K562 (cell line): ENCODE measurements around the gene ZACN. TPM values are rescaled to one million over a fixed set of nuclear protein-coding genes. Genes with fewer than 3 reads are reported as not detected.

Experiments used
- ATAC-seq: fragments of 200-7000 bp; cut with Tn5 transposase; 3 replicates; pipeline ENCODE4 v1.9.1; 2020; ENCODE audit warnings: moderate library complexity
- BruUV-seq: library from RNA; stranded (reverse); fragments of 400-500 nt; replicated peaks from 2 replicates; lab custom pipeline; 2021; lab: Mats Ljungman, UMichigan
- CTCF ChIA-PET: fragments of 300-600 bp; formaldehyde crosslinking; extraction: SDS; loops from one replicate; lab custom pipeline; 2021; ENCODE audit warnings: low intra/inter-chr PET ratio; lab: Yijun Ruan, JAX
- POLR2A ChIA-PET: fragments of 300-600, 350-650 bp; sonication (Branson Sonifier 250); formaldehyde crosslinking; extraction: SDS; loops from one replicate; lab custom pipeline; 2021; ENCODE audit warnings: antibody characterized with exemption, inconsistent platforms; lab: Yijun Ruan, JAX
- DNase-seq, 4 experiments: peaks; one replicate each; pipeline versions ENCODE4 v3.0.0 to v3.0.0-alpha.2; 2011 to 2018; ENCODE audit warnings: low spot score in 3 of 4, mixed read lengths in 3 of 4; ENCODE audit errors: extremely low read depth in 1 of 4
- FAIRE-seq: peaks from 2 replicates; lab custom pipeline; 2011; peaks lifted over from hg19 to GRCh38; lab: Jason Lieb, UNC
- H2AFZ ChIP-seq: 2 replicates; pipeline ENCODE4 v1.6.0; 2011; ENCODE audit warnings: low read depth, low read length, control low read depth, inconsistent platforms
- H3K27ac ChIP-seq: fragments of 200-600 bp; 3 replicates; pipeline ENCODE4 v1.8.0; 2011; ENCODE audit warnings: low read depth, mild to moderate bottlenecking, control low read depth, inconsistent platforms, low read length, moderate library complexity, mixed read lengths; ENCODE audit errors: extremely low read depth
- H3K27me3 ChIP-seq, 2 experiments: fragments of 300-600 bp in 1 of 2; 2 replicates in 1 of 2; 3 replicates in 1 of 2; pipeline versions ENCODE4 v1.6.0 to v1.8.0; 2011; ENCODE audit warnings: inconsistent platforms in 2 of 2, low read length in 2 of 2, mild to moderate bottlenecking in 1 of 2, mixed read lengths in 1 of 2, moderate library complexity in 1 of 2; ENCODE audit not compliant: control insufficient read depth in 2 of 2, insufficient read depth in 2 of 2
- H3K36me3 ChIP-seq: fragments of 300-600 bp; 3 replicates; pipeline ENCODE4 v1.8.0; 2011; ENCODE audit warnings: mild to moderate bottlenecking, low read length, inconsistent platforms; ENCODE audit not compliant: control insufficient read depth, insufficient read depth
- H3K4me1 ChIP-seq, 2 experiments: fragments of 200-600 bp in 1 of 2; replicated peaks in 1 of 2; 2 replicates in 1 of 2; 3 replicates in 1 of 2; pipeline versions ENCODE4 v1.5.1 to v1.8.0; 2011; ENCODE audit warnings: inconsistent platforms in 2 of 2, low read length in 2 of 2, mild to moderate bottlenecking in 1 of 2, mixed read lengths in 1 of 2, moderate library complexity in 1 of 2; ENCODE audit not compliant: control insufficient read depth in 2 of 2, insufficient read depth in 2 of 2
- H3K4me2 ChIP-seq: 2 replicates; pipeline ENCODE4 v1.6.1; 2011; ENCODE audit warnings: low read length, control low read depth, inconsistent platforms, mixed read lengths; ENCODE audit not compliant: insufficient read depth
- H3K4me3 ChIP-seq: fragments of 200-600 bp; sonication (generic), shearing (Covaris generic); 2 replicates; pipeline ENCODE4 v1.5.1; 2016; ENCODE audit warnings: control low read depth, inconsistent platforms
- H3K79me2 ChIP-seq: fragments of 200-600 bp; 3 replicates; pipeline ENCODE4 v1.8.0; 2011; ENCODE audit warnings: low read length, inconsistent platforms; ENCODE audit not compliant: control insufficient read depth, insufficient read depth
- H3K9ac ChIP-seq, 2 experiments: 2 replicates each; pipeline versions ENCODE4 v1.6.0 to v1.6.1; 2011; ENCODE audit warnings: low read depth in 2 of 2, low read length in 2 of 2, control low read depth in 1 of 2, inconsistent platforms in 1 of 2, mild to moderate bottlenecking in 1 of 2, mixed read lengths in 1 of 2; ENCODE audit not compliant: insufficient read depth in 1 of 2
- H3K9me1 ChIP-seq: one replicate; pipeline ENCODE4 v1.6.0; 2011; ENCODE audit warnings: inconsistent platforms, mild to moderate bottlenecking, low read length, moderate library complexity; ENCODE audit not compliant: control insufficient read depth, insufficient read depth
- H3K9me3 ChIP-seq: replicated peaks from 2 replicates; pipeline ENCODE4 v1.5.1; 2011; ENCODE audit warnings: low read depth, low read length, inconsistent platforms; ENCODE audit not compliant: control insufficient read depth, insufficient read depth
- H4K20me1 ChIP-seq: replicated peaks from 2 replicates; pipeline ENCODE4 v1.6.1; 2011; ENCODE audit warnings: low read length, inconsistent platforms, mixed read lengths; ENCODE audit not compliant: control insufficient read depth, insufficient read depth
- AFF1 ChIP-seq, 2 experiments: fragments of 450-650 bp; IDR thresholded peaks; 2 replicates each; pipeline ENCODE4 v1.6.1; 2018; ENCODE audit warnings: mild to moderate bottlenecking in 2 of 2, low read depth in 1 of 2; ENCODE audit not compliant: partially characterized antibody in 2 of 2
- BCL6 ChIP-seq: fragments of 250-450 bp; sonication (Bioruptor Pico); IDR thresholded peaks from 2 replicates; pipeline ENCODE4 v1.4.0; 2020
- CBFA2T2 ChIP-seq: fragments of 450-650 bp; conservative IDR thresholded peaks from 2 replicates; pipeline ENCODE4 v1.6.1; 2017; ENCODE audit warnings: mild to moderate bottlenecking
- HDAC1 ChIP-seq, 2 experiments: fragments of 450-650 bp; IDR thresholded peaks; 2 replicates each; pipeline ENCODE4 v1.6.1; 2016 to 2017; ENCODE audit warnings: inconsistent platforms in 1 of 2, mild to moderate bottlenecking in 1 of 2, moderate library complexity in 1 of 2
- HOXB6 ChIP-seq: fragments of 250-450 bp; sonication (Bioruptor Pico); IDR thresholded peaks from 2 replicates; pipeline ENCODE4 v1.5.1; 2022; ENCODE audit warnings: mild to moderate bottlenecking, borderline replicate concordance
- MYC ChIP-seq, 2 experiments: fragments of 250-450 bp in 1 of 2; sonication (Bioruptor Pico) in 1 of 2; IDR thresholded peaks; 2 replicates each; pipeline versions ENCODE4 v1.5.1 to v1.6.1; 2012 to 2021; ENCODE audit warnings: low read depth in 2 of 2, borderline replicate concordance in 1 of 2, improper control_type of control experiment in 1 of 2, low read length in 1 of 2, mild to moderate bottlenecking in 1 of 2, moderate library complexity in 1 of 2
- SIN3B ChIP-seq: fragments of 450-650 bp; IDR thresholded peaks from 2 replicates; pipeline ENCODE4 v1.6.1; 2017; ENCODE audit warnings: low read depth, mild to moderate bottlenecking, moderate library complexity
- SRSF7 ChIP-seq: fragments of 200-400 bp; formaldehyde crosslinking; optimal IDR thresholded peaks from 2 replicates; pipeline ENCODE3; 2017; ENCODE audit warnings: mild to moderate bottlenecking, low read depth, low read length
- ZNF395 ChIP-seq: fragments of 200-800 bp; sonication (Bioruptor generic); IDR thresholded peaks from 2 replicates; pipeline ENCODE4 v1.6.1; 2017; ENCODE audit warnings: missing genetic modification characterization, missing compliant biosample characterization
- ZNF561 ChIP-seq: fragments of 450-650 bp; formaldehyde crosslinking; conservative IDR thresholded peaks from 2 replicates; pipeline ENCODE4 v1.4.0; 2020; ENCODE audit warnings: mild to moderate bottlenecking, moderate library complexity
- WGBS: fragments of 100-300 bp; shearing (Covaris generic); methylation state at CpG from one replicate; pipeline ENCODE4 v1.1.6; 2016; ENCODE audit warnings: low coverage, mixed read lengths; ENCODE audit not compliant: insufficient coverage; ENCODE audit errors: missing lambda C conversion rate; 5-methylcytosine and 5-hydroxymethylcytosine counted together
- in situ Hi-C: fragments of 300-500 bp; cut with MboI; formaldehyde crosslinking; loops from 4 replicates; pipeline ENCODE4 v1.15.0; 2018; ENCODE audit warnings: inconsistent platforms, mixed read lengths
- intact Hi-C: fragments of 100-400 bp; cut with micrococcal nuclease; formaldehyde crosslinking; loops from 2 replicates; pipeline ENCODE4 v1.14.2; 2022
- polyA plus RNA-seq, 8 experiments: library from polyadenylated mRNA; depleted of rRNA in 4 of 8; stranded (reverse) in 5 of 8; unstranded in 3 of 8; fragments of >200 nt; fragmentation: Nextera tagmentation in 2 of 8; fragmentation: Illumina TruSeq in 1 of 8; extraction: Ambion mirVana in 2 of 8; extraction: Trizol in 1 of 8; gene quantifications; 2 replicates each; pipeline versions ENCODE4 v1.2.1 to v1.2.3, GENCODE V29; 2011 to 2014; ENCODE audit warnings: inconsistent platforms in 1 of 8, missing spikeins in 1 of 8
- total RNA-seq, 7 experiments: library from RNA; depleted of rRNA in 6 of 7; stranded (reverse); fragments of >200 nt in 6 of 7; fragmentation: Illumina TruSeq in 2 of 7; extraction: Trizol in 2 of 7; gene quantifications; 2 replicates each; pipeline versions ENCODE4 v1.2.1 to v1.2.3, GENCODE V29; 2011 to 2021; ENCODE audit warnings: low replicate concordance in 1 of 7

Gene ZACN
- total and polyA plus RNA-seq, 9 of the 15 experiments (the other 6 are each of a cell fraction or from before 2014, with no cell fraction given) = 0.07 TPM; not detected in 8

- 87% methylated on average over 13 of the region's 15 CpGs for WGBS
- Histone ChIP-seq H3K9me3 (no peaks in the 10 kb centered on the region), H3K9me1 (peaks cover 4% of the 10 kb centered on the region), H3K27me3 (peaks cover 6 to 13% of the 10 kb centered on the region in 2 experiments; a peak in 4 of 5 replicates), H3K27ac (no peak overlapping the region), H3K9ac (peak overlapping the region in 1 of 2 experiments; percentile 82; a peak in 2 of 4 replicates), H3K36me3 (peaks cover 56% of the 10 kb centered on the region; the same call in 2 of the 3 replicates), H3K4me2 (no peak overlapping the region), H3K79me2 (no peaks in the 10 kb centered on the region), H3K4me1 (peaks cover 0 to 37% of the 10 kb centered on the region in 2 experiments; a peak in 2 of 5 replicates), H2AFZ (no peak overlapping the region), H3K4me3 (no peak overlapping the region), H4K20me1 (peaks cover 9% of the 10 kb centered on the region; the same call in 1 of the 2 replicates)
- no TSS peak for BruUV-seq
- intact Hi-C loops (no loop called here), in situ Hi-C loops (no loop called here)
- FAIRE-seq = no peak
- TF ChIP-seq HDAC1 (IDR thresholded peaks at IDR 0.05) = no peak
- no peak for TF ChIP-seq AFF1 (IDR thresholded peaks at IDR 0.05; ENCODE audit: low read depth in 1 of 2, partially characterized antibody in 2 of 2)
- no peak for TF ChIP-seq CBFA2T2
- no peak for TF ChIP-seq HOXB6 (CRISPR knock-in tag)
- no peak for TF ChIP-seq ZNF395 (CRISPR knock-in tag)
- TF ChIP-seq SRSF7 = no peak
- no peak for TF ChIP-seq ZNF561
- TF ChIP-seq BCL6 (CRISPR knock-in tag) = no peak
- TF ChIP-seq MYC (IDR thresholded peaks at IDR 0.05; ENCODE audit: low read depth, low read length) = no peak
- TF ChIP-seq MYC (CRISPR knock-in tag; IDR thresholded peaks at IDR 0.05; ENCODE audit: borderline replicate concordance, low read depth) = no peak
- TF ChIP-seq SIN3B = no peak
- CTCF ChIA-PET = interaction anchor here (0.5 kb wide), 1 partner anchor 539 kb away, joined by 4 read pairs; no protein-coding TSS in a partner anchor
- POLR2A ChIA-PET = interaction anchor here (0.9 to 1.1 kb wide), 2 partner anchors 10 to 12 kb away, joined by 3 to 5 read pairs; partner anchors contain the start of gene SRP68
- DNase-seq = no peak
- no peak for ATAC-seq
Observed at GRCh38 chr17:76083536-76084182, 4.7 kb downstream of the ZACN start.
